ENCODE results near the gene CAPS.
"Not testable (repeated sequence)": the region's sequence is repeated elsewhere in the genome, so short reads cannot be mapped to it uniquely, and the experiment has no call there.

The CAPS gene

GRCh38 chr19:5958074-5958850, 44.2 kb downstream of the CAPS start:
- no peak for DNase-seq

GRCh38 chr19:5958851-5959122, 44.7 kb downstream of the CAPS start:
- DNase-seq = no peak

- DNase-seq = no peak
Measured at GRCh38 chr19:5959260-5960004, 45.4 kb downstream of the CAPS start.

- no peak for DNase-seq
Measured at GRCh38 chr19:5960005-5961001, 46.2 kb downstream of the CAPS start.

- DNase-seq = not testable (repeated sequence)
Measured at GRCh38 chr19:5961641-5961968, 47.6 kb downstream of the CAPS start.

- DNase-seq = no peak
Measured at GRCh38 chr19:5961969-5962945, 48.2 kb downstream of the CAPS start.

GRCh38 chr19:5963259-5963658, 49.2 kb downstream of the CAPS start:
- DNase-seq = not testable (repeated sequence)

- DNase-seq = no peak
Measured at GRCh38 chr19:5963855-5964254, 49.8 kb downstream of the CAPS start.

- DNase-seq = no peak
Measured at GRCh38 chr19:5964816-5965565, 50.9 kb downstream of the CAPS start.
